TTC549 (cell line): ENCODE data around the gene ST3GAL6.

ENCODE experiments used
- FAIRE-seq: peaks from 2 replicates; lab custom pipeline; 2012; peaks lifted over from hg19 to GRCh38; lab: Jason Lieb, UNC

Gene ST3GAL6

DNA sequence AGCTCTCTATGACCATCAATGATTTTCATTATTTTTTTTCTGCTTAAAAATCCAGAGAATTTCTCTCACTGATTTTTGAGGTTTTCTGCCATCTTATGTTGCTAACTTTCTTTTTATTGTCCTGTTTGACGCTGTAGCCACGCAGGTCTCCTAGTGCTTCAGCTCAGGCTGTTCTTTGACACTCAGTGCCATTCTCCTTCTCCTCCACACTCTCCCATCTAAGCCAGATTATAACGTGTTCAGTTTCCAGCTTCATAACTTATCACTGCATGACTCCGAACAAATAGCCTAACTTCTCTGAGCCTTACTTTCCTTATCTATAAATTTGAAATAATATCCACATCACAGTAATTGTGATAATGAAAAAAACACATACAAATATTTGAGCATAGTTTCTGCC lies 22.8 kb upstream of the ST3GAL6 start:
- FAIRE-seq = no peak

DNA sequence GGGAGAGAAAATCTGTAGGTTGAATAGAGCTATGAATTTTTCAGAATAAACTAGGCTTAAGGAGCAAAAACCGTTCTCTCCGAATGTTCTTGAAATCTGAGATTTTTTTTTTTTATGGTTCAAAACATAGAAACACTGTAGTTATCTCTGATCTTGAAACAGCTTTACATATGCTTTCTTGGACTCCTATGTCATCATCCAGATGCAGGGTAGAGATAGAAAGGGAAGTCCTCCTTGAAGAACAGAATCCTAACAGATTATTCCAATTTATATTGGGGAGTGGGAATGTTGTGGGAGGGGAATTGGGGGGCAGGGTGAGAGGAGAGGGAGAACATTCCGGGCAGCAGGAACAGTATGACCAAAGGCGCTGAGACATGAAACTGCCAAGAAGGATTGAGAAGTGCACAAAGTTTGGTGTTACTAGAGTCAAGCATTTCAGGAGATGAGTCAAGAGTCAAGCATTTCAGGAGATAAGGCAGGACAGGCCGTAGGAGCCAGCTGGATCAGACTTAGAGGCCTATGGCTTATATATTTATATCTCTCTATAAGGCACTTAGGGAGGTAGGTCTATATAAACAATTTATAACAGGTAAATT lies 21.9 kb upstream of the ST3GAL6 start:
- FAIRE-seq = no peak

- FAIRE-seq = no peak
These were observed 20.1 kb upstream of the ST3GAL6 start for GRCh38 chr3:98743071-98743470.

DNA sequence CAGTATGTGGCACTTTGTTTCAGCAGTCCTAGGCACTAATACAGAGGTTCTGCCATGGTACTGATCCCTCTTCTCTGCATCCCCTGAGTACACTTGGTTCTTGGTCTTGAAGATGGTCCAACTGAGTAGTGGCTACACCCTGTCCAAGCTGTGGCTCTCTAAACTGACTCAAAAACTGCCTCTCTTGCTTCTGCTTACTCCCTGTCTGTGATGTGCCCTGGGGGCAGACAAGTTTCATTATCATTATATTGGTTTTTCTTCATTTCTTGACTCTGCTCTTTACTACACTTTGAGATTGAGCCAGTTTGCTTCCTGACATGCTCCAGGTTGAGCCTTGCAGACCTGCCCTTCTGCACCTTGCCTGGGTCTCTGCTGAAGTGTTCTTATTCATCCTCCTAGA lies 18.9 kb upstream of the ST3GAL6 start:
- FAIRE-seq = no peak

DNA sequence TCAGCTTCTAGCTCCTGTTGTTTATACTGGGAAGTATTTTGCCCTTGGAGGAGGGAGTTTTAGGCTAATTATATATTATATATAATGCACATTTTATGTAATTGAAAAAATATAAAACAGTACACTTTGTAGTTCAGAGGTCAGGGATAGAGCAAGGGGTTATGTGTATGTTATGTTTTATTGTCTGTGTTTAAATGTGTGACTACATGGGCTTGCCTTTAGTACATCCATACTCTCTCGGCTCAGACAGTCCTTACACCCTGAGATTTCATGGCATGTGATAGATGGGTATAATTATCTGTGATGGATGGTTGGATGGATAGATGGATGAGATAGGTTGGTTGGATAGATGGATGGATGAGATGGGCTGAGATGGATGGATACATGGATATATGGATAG lies 17.4 kb upstream of the ST3GAL6 start:
- FAIRE-seq = no peak

DNA sequence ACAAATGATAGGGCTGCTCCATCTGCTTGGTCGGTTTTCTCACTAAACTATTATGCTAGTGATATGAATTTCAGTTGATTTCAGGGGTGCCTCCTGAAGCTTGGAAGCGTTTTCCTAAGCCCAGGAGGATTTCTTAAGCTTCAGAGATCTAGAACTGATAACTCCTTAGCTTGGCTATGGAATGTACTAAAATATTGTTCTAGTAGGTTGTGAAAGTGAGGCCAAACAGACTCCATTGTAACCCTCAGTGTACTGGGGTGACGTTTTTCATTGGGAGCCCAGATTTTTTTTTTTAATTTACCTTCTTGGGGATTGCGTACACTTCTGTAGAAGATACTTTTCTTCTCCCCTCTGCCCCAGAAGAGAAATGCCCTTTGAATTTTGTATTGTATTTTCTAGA lies 17.0 kb upstream of the ST3GAL6 start:
- FAIRE-seq = no peak

- FAIRE-seq = no peak
These were observed 16.3 kb upstream of the ST3GAL6 start for GRCh38 chr3:98746882-98747281.

DNA sequence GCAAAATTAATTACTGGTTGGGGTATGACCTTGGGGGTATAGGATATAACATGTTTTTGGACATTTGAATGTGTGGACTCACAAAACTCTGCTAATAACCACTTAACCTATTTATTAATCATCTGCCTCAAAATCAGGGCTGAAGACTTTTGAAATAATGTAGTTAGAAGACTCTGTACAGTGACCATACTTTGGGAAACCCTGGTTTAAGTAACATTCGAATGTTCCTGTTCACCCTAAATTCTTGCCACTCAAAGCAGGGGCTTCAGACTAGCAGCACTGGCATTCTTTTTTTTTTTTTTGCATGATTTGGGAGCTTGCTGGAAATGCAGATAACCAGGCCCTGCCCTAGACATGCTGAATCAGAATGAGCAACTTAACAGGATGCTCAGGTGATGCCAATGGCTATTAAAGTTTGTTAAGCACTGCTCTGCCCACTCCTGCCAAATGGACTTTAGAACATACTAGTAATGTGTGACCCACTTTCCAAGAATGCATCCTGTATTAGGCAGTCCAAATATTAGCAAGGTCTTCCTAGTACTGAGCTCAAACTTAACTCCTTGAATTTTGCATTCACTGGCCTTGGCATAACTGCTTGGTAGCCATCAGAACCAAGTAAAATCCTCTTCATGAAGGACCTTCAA lies 12.7 kb upstream of the ST3GAL6 start:
- no peak for FAIRE-seq

- FAIRE-seq = no peak
These were observed 8.7 kb upstream of the ST3GAL6 start for GRCh38 chr3:98754483-98754882.

DNA sequence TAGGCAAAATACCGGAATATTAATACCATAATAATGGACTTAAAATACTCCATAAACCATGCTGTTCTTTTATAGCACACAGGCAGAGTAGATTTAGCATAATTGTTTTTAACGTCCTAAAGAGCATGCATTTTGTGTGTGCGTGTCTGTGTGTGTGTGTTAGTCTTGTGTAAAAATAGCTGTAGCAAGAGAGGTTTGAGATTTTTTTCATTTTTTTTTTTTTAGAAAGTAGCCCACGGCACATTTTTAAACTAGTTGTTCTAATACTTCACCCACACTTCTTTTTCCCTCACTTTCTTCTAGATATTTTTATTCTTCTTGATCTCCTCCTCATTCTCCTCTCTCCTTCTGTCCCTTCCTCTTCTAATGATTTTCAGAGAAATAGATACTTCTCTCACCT lies 7.5 kb upstream of the ST3GAL6 start:
- FAIRE-seq = no peak

DNA sequence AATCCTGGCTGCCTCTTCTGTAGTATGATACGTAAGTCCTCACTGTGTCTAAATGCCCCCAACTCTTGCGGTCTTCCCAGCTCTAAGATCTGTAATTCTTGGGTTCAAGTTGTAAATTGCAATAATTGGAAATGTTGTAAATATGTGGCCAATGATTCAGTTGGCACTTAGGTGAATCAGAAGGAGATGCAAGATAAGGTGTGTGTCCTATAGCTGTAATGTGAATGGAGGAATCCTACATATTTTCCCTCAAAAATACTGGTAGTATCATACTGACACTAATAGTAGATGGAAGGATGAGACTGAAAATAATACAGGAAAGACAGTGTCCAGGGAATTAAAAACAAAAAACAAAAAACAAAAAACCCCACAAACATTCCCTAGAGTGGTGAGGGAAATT lies 3.5 kb upstream of the ST3GAL6 start:
- no peak for FAIRE-seq

- no peak for FAIRE-seq
These were observed 1.4 kb upstream of the ST3GAL6 start for GRCh38 chr3:98761643-98762229.

DNA sequence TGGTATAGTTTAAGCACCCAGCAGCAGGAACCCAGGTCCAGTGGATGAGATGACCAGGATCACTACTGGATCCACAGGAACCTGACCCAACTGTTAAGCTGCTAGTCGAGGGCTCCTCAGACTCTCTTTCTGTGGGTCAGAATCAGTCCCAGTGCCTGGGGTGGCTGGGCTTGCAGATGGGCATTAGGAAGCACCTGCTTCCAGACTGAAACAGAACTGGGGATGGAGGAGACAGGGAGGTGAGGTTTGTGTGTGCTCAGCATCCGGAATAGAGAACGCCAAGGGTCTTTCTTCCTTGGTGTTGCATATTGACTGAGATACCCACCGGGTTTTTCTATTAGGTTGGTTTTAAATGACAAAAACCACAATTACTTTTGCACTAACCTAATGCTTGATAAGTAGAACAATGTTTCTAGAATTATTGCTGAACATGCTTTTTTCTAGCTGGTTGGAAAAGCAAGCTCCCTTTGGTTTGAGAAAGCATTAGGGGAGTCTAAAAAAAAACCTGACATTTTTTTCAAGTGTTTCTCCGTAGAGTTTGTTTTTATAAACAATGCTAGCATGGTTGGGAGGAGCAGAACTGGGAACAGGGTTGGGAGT lies 779 bp downstream of the ST3GAL6 start:
- no peak for FAIRE-seq

DNA sequence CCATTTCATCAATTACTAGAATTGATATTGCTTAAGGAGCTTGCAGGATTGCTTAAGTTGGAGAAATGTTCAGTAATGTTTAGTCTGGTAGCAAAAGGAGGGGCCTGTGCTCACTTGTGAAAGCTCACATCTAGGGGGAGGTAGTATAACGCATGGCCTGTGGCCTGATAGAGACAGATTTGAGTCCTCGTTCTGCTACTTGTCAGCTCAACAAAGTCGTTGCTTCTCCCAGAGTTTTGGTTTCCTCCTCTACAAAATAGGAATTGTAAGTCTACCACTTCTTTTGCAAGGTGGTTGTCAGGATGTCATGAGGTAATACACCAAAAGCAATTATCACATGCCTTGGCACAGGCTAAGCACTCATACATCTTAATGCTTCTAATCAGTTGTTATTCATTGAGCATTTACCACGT lies 1.3 kb downstream of the ST3GAL6 start:
- FAIRE-seq = no peak

GRCh38 chr3:98765721-98766120 lies 2.6 kb downstream of the ST3GAL6 start:
- no peak for FAIRE-seq

GRCh38 chr3:98766924-98767323 lies 3.8 kb downstream of the ST3GAL6 start:
- no peak for FAIRE-seq

DNA sequence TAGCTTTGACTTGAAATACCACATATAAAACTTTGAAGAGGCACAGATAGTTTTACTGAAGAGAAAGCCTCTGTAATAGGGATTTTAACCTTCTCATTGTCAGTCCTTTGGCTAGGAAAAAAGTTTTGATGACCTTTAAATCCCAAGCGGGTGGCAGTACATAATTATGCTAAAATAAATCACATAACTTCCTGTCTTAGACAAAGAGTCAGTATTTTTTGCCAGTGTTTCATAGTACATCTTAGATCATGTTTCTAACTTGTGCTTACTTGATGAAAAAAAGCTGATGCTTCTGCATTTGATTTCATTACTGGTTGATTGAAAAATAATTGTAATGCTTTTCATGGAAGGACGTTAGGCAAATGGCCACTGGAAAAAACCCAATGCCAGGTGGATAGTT lies 5.8 kb downstream of the ST3GAL6 start:
- no peak for FAIRE-seq

DNA sequence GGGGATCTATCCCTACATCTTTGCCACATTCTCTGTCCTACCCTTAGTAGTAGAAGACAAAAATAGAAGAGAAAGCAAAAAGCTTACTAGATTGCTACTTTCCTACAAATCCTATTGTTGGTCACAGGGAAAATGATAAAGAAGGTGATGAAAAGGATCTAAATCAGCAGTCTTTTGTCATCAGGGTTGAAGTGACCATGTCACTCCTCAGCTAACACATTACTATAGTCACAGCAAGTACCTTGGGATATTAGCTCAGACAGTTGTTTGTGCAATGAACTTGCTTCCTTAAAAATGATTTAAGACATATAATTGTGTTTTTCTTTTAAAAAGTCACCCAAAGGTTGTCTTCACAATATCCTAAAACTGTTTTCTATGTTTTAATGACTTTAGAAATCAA lies 6.3 kb downstream of the ST3GAL6 start:
- no peak for FAIRE-seq

- no peak for FAIRE-seq
These were observed 7.3 kb downstream of the ST3GAL6 start for GRCh38 chr3:98770261-98771039.

GRCh38 chr3:98772022-98772421 lies 8.9 kb downstream of the ST3GAL6 start:
- FAIRE-seq = no peak

GRCh38 chr3:98775459-98776139 lies 12.5 kb downstream of the ST3GAL6 start:
- no peak for FAIRE-seq

DNA sequence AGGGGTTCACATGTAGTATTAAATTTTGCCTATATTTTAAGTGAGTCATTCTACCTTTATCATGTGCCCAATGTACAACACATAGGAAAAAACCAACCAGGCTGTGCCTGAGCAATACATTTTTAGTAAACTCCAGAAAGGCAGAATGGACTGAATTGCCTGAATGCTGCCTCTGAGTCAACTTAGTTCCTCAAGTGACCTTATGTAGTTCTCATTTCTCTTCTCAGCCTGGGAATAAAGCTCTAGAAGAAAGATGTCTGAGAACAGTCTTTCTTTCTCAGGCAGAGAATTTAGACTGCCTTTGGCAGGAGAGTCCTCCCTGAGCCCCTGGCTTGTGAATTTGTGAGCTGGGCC lies 13.0 kb downstream of the ST3GAL6 start:
- no peak for FAIRE-seq
